Ishikawa (cell line): ENCODE data around the gene RBM19.

Source experiments
- CEBPB ChIP-seq: IDR thresholded peaks from 2 replicates; pipeline ENCODE4 v1.6.1; 2012
- CREB1 ChIP-seq: IDR thresholded peaks from 2 replicates; pipeline ENCODE4 v1.6.1; 2012; ENCODE audit warnings: low read depth
- EGR1 ChIP-seq: IDR thresholded peaks from 2 replicates; pipeline ENCODE4 v1.6.1; 2012
- MAX ChIP-seq: IDR thresholded peaks from 2 replicates; pipeline ENCODE4 v1.6.1; 2012
- REST ChIP-seq: IDR thresholded peaks from 2 replicates; pipeline ENCODE4 v1.6.1; 2012; ENCODE audit warnings: low read depth, mild to moderate bottlenecking
- TAF1 ChIP-seq: IDR thresholded peaks from 2 replicates; pipeline ENCODE4 v1.6.1; 2012; ENCODE audit warnings: low read depth, mild to moderate bottlenecking
- TCF12 ChIP-seq: IDR thresholded peaks from 2 replicates; pipeline ENCODE4 v1.6.1; 2012; ENCODE audit warnings: low read depth
- YY1 ChIP-seq: IDR thresholded peaks from 2 replicates; pipeline ENCODE4 v1.6.1; 2012; ENCODE audit warnings: low read depth
- ZBTB7A ChIP-seq: IDR thresholded peaks from 2 replicates; pipeline ENCODE4 v1.6.1; 2012; ENCODE audit warnings: low read depth

GRCh38 chr12:114012744-114013431 lies 46.8 kb upstream of the RBM19 start:
- no peak for TF ChIP-seq CREB1
- TF ChIP-seq ZBTB7A: no peak
- no peak for TF ChIP-seq MAX
- TF ChIP-seq REST: no peak
- no peak for TF ChIP-seq TCF12
- TF ChIP-seq CEBPB: no peak
- no peak for TF ChIP-seq EGR1
- TF ChIP-seq TAF1: no peak
- TF ChIP-seq YY1: no peak
